Measurements from ENCODE around the gene SMYD4. TPM values are rescaled to one million over a fixed set of nuclear protein-coding genes. Genes with fewer than 3 reads are reported as not detected.

SMYD4 gene
- total RNA-seq, 1 experiment from 2014 or later, result 32.1 TPM

- Histone ChIP-seq H3K4me3 (ENCODE audit: low read depth, low read length) (no peak overlapping the region), H3K9me3 (no peaks in the 10 kb centered on the region), H3K4me1 (peaks cover 2% of the 10 kb centered on the region), H3K36me3 (ENCODE audit: control insufficient read depth, insufficient read depth, low read length) (peaks cover 2% of the 10 kb centered on the region; the same call in 1 of the 2 replicates), H3K27me3 (replicated peaks; ENCODE audit: control insufficient read depth, insufficient read depth, low read length) (no peaks in the 10 kb centered on the region)
- no peaks in the 10 kb centered on the region for H3K27me3 Mint-ChIP-seq (ENCODE audit: insufficient read depth, unreplicated experiment)
- H3K4me1 Mint-ChIP-seq (ENCODE audit: low read depth, unreplicated experiment), result peaks cover 1% of the 10 kb centered on the region
- TF ChIP-seq, protein P1, sequence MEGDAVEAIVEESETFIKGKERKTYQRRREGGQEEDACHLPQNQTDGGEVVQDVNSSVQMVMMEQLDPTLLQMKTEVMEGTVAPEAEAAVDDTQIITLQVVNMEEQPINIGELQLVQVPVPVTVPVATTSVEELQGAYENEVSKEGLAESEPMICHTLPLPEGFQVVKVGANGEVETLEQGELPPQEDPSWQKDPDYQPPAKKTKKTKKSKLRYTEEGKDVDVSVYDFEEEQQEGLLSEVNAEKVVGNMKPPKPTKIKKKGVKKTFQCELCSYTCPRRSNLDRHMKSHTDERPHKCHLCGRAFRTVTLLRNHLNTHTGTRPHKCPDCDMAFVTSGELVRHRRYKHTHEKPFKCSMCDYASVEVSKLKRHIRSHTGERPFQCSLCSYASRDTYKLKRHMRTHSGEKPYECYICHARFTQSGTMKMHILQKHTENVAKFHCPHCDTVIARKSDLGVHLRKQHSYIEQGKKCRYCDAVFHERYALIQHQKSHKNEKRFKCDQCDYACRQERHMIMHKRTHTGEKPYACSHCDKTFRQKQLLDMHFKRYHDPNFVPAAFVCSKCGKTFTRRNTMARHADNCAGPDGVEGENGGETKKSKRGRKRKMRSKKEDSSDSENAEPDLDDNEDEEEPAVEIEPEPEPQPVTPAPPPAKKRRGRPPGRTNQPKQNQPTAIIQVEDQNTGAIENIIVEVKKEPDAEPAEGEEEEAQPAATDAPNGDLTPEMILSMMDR (IDR thresholded peaks at IDR 0.05; ENCODE audit: insufficient read depth in 1 of 2, low read depth in 1 of 2, low read length in 1 of 2, severe bottlenecking in 1 of 2, unreplicated experiment in 1 of 2), result no peak
- ChIA-PET POLR2A (interaction anchor here (0.9 to 2.0 kb wide), 2 partner anchors 14 to 40 kb away, joined by 5 to 15 read pairs; no protein-coding TSS in a partner anchor), CTCF (interaction anchor here (0.5 kb wide), 1 partner anchor 100 kb away, joined by 4 read pairs; no protein-coding TSS in a partner anchor)
- peaks cover 24% of the 10 kb centered on the region for H3K36me3 Mint-ChIP-seq (ENCODE audit: insufficient read depth, unreplicated experiment)
- intact Hi-C loops (cut with micrococcal nuclease; ENCODE audit: unreplicated experiment), result no loop called here
- H3K4me3 Mint-ChIP-seq (ENCODE audit: unreplicated experiment), result no peak overlapping the region
- no TSS peak for BruUV-seq (replicated peaks)
- H3K9me3 Mint-ChIP-seq (ENCODE audit: unreplicated experiment), result no peaks in the 10 kb centered on the region
- no peak overlapping the region for H3K27ac Mint-ChIP-seq (ENCODE audit: unreplicated experiment)
- no peak for DNase-seq
Observed at GRCh38 chr17:1730326-1731193, 99.1 kb downstream of the SMYD4 start.

- Mint-ChIP-seq H3K27ac (ENCODE audit: unreplicated experiment) (no peak overlapping the region), H3K9me3 (ENCODE audit: unreplicated experiment) (no peaks in the 10 kb centered on the region), H3K27me3 (ENCODE audit: insufficient read depth, unreplicated experiment) (no peaks in the 10 kb centered on the region), H3K36me3 (ENCODE audit: insufficient read depth, unreplicated experiment) (peaks cover 23% of the 10 kb centered on the region), H3K4me3 (ENCODE audit: unreplicated experiment) (no peak overlapping the region), H3K4me1 (ENCODE audit: low read depth, unreplicated experiment) (no peaks in the 10 kb centered on the region)
- intact Hi-C loops (cut with micrococcal nuclease; ENCODE audit: unreplicated experiment), result no loop called here
- TF ChIP-seq, protein P1 (IDR thresholded peaks at IDR 0.05; ENCODE audit: insufficient read depth in 1 of 2, low read depth in 1 of 2, low read length in 1 of 2, severe bottlenecking in 1 of 2, unreplicated experiment in 1 of 2), result no peak
- POLR2A ChIA-PET, result interaction anchor here (0.9 kb wide), 1 partner anchor 40 kb away, joined by 5 read pairs; no protein-coding TSS in a partner anchor
- Histone ChIP-seq H3K27me3 (replicated peaks; ENCODE audit: control insufficient read depth, insufficient read depth, low read length) (no peaks in the 10 kb centered on the region), H3K4me3 (ENCODE audit: low read depth, low read length) (no peak overlapping the region), H3K36me3 (ENCODE audit: control insufficient read depth, insufficient read depth, low read length) (peaks cover 2% of the 10 kb centered on the region; the same call in 1 of the 2 replicates), H3K9me3 (no peaks in the 10 kb centered on the region), H3K4me1 (no peaks in the 10 kb centered on the region; the same call in 1 of the 2 replicates)
- CTCF ChIA-PET, result interaction anchor here (0.5 kb wide), 1 partner anchor 99 kb away, joined by 4 read pairs; no protein-coding TSS in a partner anchor
- no peak for DNase-seq
- BruUV-seq (replicated peaks), result no TSS peak
Observed at GRCh38 chr17:1729966-1730325, 99.8 kb downstream of the SMYD4 start.

Other genes starting within 250 kb of the SMYD4 start
- 33.9 and 39.3 TPM in 2 replicates for gene SLC43A2, start 201.1 kb downstream of the SMYD4 start, total RNA-seq (2022)
- gene SCARF1, start 184.2 kb downstream of the SMYD4 start, total RNA-seq (2022), result 0.14 and 0.51 TPM in 2 replicates
- 4.2 and 6.9 TPM in 2 replicates for gene RILP, start 180.0 kb downstream of the SMYD4 start, total RNA-seq (2022)
- 398 and 430 TPM in 2 replicates for gene PRPF8, start 145.0 kb downstream of the SMYD4 start, total RNA-seq (2022)
- 10.1 and 12.0 TPM in 2 replicates for gene TLCD2, start 119.5 kb downstream of the SMYD4 start, total RNA-seq (2022)
- 24.8 and 26.6 TPM in 2 replicates for gene WDR81, start 105.2 kb downstream of the SMYD4 start, total RNA-seq (2022)
- 59.9 and 63.8 TPM in 2 replicates for gene SERPINF2, start 87.0 kb downstream of the SMYD4 start, total RNA-seq (2022)
- 36.3 and 38.4 TPM in 2 replicates for gene SERPINF1, start 67.8 kb downstream of the SMYD4 start, total RNA-seq (2022)
- 147 and 167 TPM in 2 replicates for gene RPA1, start 103 bp upstream of the SMYD4 start, total RNA-seq (2022)
- 0.54 and 0.60 TPM in 2 replicates for gene RTN4RL1, start 195.4 kb upstream of the SMYD4 start, total RNA-seq (2022)
- 52.0 and 52.8 TPM in 2 replicates for gene DPH1, start 200.3 kb upstream of the SMYD4 start, total RNA-seq (2022)
- 33.1 and 39.3 TPM in 2 replicates for gene OVCA2, start 212.1 kb upstream of the SMYD4 start, total RNA-seq (2022)
- gene HIC1, start 225.2 kb upstream of the SMYD4 start, total RNA-seq (2022), result 0.59 and 1.8 TPM in 2 replicates

Measured in Caco-2 (cell line).